Endothelial cell (in vitro differentiated cells): Measurements from ENCODE around the gene ZSCAN31. TPM values are rescaled to one million over a fixed set of nuclear protein-coding genes. Genes with fewer than 3 reads are reported as not detected.
"Not testable (repeated sequence)": the region's sequence is repeated elsewhere in the genome, so short reads cannot be mapped to it uniquely, and the experiment has no call there.

Experiments
- DNase-seq: peaks from one replicate; pipeline ENCODE4 v3.0.0; 2021; ENCODE audit warnings: low spot score
- H3K27ac Mint-ChIP-seq: one replicate; pipeline ENCODE4 v1.8.0; 2021; ENCODE audit warnings: mixed read lengths, inconsistent platforms; ENCODE audit not compliant: unreplicated experiment
- H3K27me3 Mint-ChIP-seq: one replicate; pipeline ENCODE4 v1.8.0; 2021; ENCODE audit warnings: mild to moderate bottlenecking, moderate library complexity, mixed read lengths, inconsistent platforms; ENCODE audit not compliant: unreplicated experiment
- H3K36me3 Mint-ChIP-seq: one replicate; pipeline ENCODE4 v1.8.0; 2021; ENCODE audit warnings: mild to moderate bottlenecking, low read depth, mixed read lengths, inconsistent platforms; ENCODE audit not compliant: unreplicated experiment
- H3K4me1 Mint-ChIP-seq: one replicate; pipeline ENCODE4 v1.8.0; 2021; ENCODE audit warnings: mild to moderate bottlenecking, mixed read lengths, inconsistent platforms; ENCODE audit not compliant: unreplicated experiment
- H3K4me3 Mint-ChIP-seq: one replicate; pipeline ENCODE4 v1.8.0; 2021; ENCODE audit warnings: mild to moderate bottlenecking, mixed read lengths, inconsistent platforms; ENCODE audit not compliant: unreplicated experiment
- H3K9me3 Mint-ChIP-seq: one replicate; pipeline ENCODE4 v1.8.0; 2021; ENCODE audit warnings: mixed read lengths, inconsistent platforms; ENCODE audit not compliant: unreplicated experiment
- total RNA-seq: library from RNA; stranded (reverse); fragmentation: NEBNext Ultra II Directional; extraction: Animal tissue kit (Norgen Biotek cat#: 25700); gene quantifications from one replicate; pipeline ENCODE4 v1.2.1, GENCODE V29; 2021; ENCODE audit not compliant: unreplicated experiment
- TF ChIP-seq, protein P1 (sequence below): fragments of 200-600 bp; sonication (generic); IDR thresholded peaks from one replicate; pipeline ENCODE4 v1.5.0; 2021; ENCODE audit warnings: antibody characterized with exemption; ENCODE audit not compliant: unreplicated experiment

The ZSCAN31 gene
- total RNA-seq, 1 donor from 2014 or later = 3.7 TPM

DNA sequence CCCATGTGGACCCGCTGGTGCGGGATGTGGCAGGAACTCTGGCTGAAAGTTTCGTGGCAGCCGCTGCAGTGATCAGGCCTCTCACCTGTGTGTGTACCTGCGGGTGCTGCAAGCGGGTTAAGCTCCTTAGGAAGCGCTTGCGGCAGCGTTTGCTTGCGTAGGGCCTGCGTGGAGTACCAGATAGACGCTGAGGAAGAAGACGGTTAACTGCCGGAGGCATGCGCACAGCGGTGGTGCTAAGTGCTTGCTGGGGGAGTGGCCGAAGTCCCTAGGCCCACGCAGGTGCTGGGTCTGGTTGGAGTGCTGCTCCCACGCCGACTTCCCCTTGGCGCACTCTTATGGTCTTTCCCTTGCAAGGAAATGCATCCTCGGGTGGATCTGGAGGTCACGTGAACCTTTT, 23.0 kb downstream of the ZSCAN31 start:
- DNase-seq = no peak
- Mint-ChIP-seq H3K9me3 (no peaks in the 10 kb centered on the region), H3K36me3 (peaks cover 9% of the 10 kb centered on the region), H3K4me3 (no peak overlapping the region), H3K27ac (no peak overlapping the region), H3K4me1 (no peaks in the 10 kb centered on the region), H3K27me3 (no peaks in the 10 kb centered on the region)
- TF ChIP-seq, protein P1, sequence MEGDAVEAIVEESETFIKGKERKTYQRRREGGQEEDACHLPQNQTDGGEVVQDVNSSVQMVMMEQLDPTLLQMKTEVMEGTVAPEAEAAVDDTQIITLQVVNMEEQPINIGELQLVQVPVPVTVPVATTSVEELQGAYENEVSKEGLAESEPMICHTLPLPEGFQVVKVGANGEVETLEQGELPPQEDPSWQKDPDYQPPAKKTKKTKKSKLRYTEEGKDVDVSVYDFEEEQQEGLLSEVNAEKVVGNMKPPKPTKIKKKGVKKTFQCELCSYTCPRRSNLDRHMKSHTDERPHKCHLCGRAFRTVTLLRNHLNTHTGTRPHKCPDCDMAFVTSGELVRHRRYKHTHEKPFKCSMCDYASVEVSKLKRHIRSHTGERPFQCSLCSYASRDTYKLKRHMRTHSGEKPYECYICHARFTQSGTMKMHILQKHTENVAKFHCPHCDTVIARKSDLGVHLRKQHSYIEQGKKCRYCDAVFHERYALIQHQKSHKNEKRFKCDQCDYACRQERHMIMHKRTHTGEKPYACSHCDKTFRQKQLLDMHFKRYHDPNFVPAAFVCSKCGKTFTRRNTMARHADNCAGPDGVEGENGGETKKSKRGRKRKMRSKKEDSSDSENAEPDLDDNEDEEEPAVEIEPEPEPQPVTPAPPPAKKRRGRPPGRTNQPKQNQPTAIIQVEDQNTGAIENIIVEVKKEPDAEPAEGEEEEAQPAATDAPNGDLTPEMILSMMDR = no peak

DNA sequence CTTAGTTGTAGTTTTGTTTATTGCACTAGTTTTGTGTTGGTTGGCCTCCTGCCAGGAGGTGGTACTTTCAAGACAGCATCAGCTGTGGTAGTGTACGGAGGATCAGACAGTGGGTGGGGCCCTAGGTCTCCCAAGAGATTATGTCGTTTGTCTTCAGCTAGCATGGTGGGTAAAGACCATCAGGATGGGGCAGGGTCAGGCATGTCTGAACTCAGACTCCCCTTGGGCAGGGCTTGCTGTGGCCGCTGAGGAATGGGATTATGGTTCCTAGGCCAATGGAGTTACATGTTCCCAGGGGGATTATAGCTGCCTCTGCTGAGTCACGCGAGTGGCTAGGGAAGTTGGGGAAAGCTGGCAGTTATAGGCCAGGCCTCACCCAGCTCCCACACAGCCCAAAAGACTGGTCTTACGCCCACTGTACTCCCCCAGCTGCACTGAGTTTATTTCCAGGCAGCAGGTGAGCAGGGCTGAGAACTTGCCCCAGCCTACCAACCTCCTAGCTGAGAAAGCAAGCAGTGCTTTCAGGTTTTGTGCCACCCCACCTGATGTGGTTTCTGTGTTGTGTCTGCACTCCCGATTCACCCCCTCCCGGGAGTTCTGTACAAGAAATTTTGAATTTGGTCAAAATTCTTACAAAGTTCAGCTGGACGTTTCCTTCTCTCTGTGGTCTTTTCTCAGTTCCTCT, 24.7 kb downstream of the ZSCAN31 start:
- no peak for DNase-seq
- Mint-ChIP-seq H3K4me3 (no peak overlapping the region), H3K36me3 (peaks cover 9% of the 10 kb centered on the region), H3K9me3 (no peaks in the 10 kb centered on the region), H3K27me3 (no peaks in the 10 kb centered on the region), H3K27ac (no peak overlapping the region), H3K4me1 (no peaks in the 10 kb centered on the region)
- TF ChIP-seq, protein P1 = no peak

DNA sequence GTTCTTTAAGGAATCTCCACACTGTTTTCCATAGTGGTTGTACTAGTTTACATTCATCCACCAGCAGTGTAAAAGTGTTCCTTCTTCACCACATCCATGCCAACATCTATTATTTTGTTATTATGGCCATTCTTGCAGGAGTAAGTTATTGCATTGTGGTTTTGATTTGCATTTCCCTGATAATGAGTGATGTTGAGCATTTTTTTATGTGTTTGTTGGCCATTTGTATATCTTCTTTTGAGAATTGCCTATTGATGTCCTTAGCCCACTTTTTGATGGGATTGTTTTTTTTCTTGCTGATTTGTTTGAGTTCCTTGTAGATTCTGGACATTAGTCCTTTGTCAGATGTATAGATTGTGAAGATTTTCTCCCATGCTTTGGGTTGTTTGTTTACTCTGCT, 29.6 kb downstream of the ZSCAN31 start:
- H3K27ac Mint-ChIP-seq, H3K4me3 Mint-ChIP-seq, H3K9me3 Mint-ChIP-seq, DNase-seq, H3K4me1 Mint-ChIP-seq, H3K36me3 Mint-ChIP-seq, H3K27me3 Mint-ChIP-seq: not testable (repeated sequence)

DNA sequence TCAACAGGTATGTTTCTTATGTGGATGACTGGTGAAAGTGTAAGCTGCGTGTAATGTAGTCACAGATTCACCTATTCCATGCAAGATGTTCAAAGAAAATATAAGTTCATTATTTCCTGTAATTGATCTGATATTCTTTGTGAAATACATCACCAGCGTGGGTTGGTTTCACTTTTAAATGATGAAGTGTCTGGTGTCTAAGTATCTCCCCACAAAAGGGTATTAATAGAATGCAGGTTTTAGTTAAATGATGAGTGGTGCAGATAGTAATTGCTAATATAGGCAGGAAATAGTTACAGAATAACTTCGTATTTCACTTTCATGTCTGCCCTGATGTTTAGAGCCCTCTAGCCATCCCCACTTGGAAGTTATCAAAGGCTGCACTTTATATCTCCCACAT, 32.4 kb downstream of the ZSCAN31 start:
- no peak overlapping the region for H3K27ac Mint-ChIP-seq

DNA sequence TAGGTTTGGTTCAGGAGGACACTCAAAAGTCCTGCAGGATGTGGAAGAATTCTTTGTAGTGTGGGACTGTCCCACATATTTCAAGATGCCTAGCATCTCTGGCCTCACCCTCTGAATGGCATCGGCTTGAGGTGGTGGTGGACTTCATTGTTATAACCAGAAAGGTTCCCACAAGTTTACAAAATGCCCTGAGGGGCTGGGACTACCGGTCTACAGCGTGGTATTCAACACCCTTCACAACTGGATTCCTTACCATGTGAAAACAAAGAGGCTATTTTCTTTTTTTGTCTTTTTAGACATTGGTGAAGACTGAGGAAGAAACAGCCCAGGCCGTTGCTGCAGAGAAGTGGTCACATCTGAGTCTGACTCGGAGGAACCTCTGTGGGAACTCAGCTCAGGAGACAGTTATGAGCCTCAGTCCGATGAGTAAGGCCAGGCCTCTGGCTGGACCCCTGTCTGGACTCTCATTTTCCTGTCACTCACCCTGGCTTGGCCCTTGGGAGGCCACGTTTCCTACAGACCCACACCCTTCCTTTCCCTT, 39.4 kb downstream of the ZSCAN31 start:
- Mint-ChIP-seq H3K36me3 (peaks cover 4% of the 10 kb centered on the region), H3K27me3 (no peaks in the 10 kb centered on the region), H3K9me3 (no peaks in the 10 kb centered on the region), H3K4me3 (no peak overlapping the region), H3K27ac (no peak overlapping the region), H3K4me1 (no peaks in the 10 kb centered on the region)
- TF ChIP-seq, protein P1 = no peak
- no peak for DNase-seq

More for the DNA sequence above, 32.4 kb downstream of the ZSCAN31 start:
- TF ChIP-seq, protein P1 = no peak
- no peaks in the 10 kb centered on the region for H3K27me3 Mint-ChIP-seq
- no peak for DNase-seq
- H3K9me3 Mint-ChIP-seq = no peaks in the 10 kb centered on the region
- no peaks in the 10 kb centered on the region for H3K36me3 Mint-ChIP-seq
- no peak overlapping the region for H3K4me3 Mint-ChIP-seq
- no peaks in the 10 kb centered on the region for H3K4me1 Mint-ChIP-seq
